Adrenal gland (tissue), 5 donors: Measurements from ENCODE around the gene FARS2.

Experiments used
- POLR2A ChIP-seq, 2 donors: fragments of 450-650 bp; IDR thresholded peaks; one replicate each; pipeline ENCODE4 v1.6.1; 2017; ENCODE audit warnings: antibody characterized with exemption in 2 of 2, mild to moderate bottlenecking in 2 of 2, moderate library complexity in 1 of 2
- TF ChIP-seq, protein P1 (sequence below), 6 experiments: fragments of 450-650 bp in 4 of 6; fragments of 200-600 bp in 2 of 6; sonication (generic) in 1 of 6; IDR thresholded peaks; 1 replicate in 5 of 6; 2 replicates in 1 of 6; pipeline versions ENCODE4 v1.5.1 to v1.8.0; 2016 to 2021; ENCODE audit warnings: antibody characterized with exemption in 6 of 6, mild to moderate bottlenecking in 2 of 6, moderate library complexity in 1 of 6
- donor health status: DM: no; HTN: no; CAD: no.

- TF ChIP-seq, protein P1, sequence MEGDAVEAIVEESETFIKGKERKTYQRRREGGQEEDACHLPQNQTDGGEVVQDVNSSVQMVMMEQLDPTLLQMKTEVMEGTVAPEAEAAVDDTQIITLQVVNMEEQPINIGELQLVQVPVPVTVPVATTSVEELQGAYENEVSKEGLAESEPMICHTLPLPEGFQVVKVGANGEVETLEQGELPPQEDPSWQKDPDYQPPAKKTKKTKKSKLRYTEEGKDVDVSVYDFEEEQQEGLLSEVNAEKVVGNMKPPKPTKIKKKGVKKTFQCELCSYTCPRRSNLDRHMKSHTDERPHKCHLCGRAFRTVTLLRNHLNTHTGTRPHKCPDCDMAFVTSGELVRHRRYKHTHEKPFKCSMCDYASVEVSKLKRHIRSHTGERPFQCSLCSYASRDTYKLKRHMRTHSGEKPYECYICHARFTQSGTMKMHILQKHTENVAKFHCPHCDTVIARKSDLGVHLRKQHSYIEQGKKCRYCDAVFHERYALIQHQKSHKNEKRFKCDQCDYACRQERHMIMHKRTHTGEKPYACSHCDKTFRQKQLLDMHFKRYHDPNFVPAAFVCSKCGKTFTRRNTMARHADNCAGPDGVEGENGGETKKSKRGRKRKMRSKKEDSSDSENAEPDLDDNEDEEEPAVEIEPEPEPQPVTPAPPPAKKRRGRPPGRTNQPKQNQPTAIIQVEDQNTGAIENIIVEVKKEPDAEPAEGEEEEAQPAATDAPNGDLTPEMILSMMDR (IDR thresholded peaks at IDR 0.05), result no peak
- TF ChIP-seq POLR2A (IDR thresholded peaks at IDR 0.05), result no peak
Observed at GRCh38 chr6:5389086-5389745, 127.9 kb downstream of the FARS2 start.
